Measurements from ENCODE around the gene PBXIP1.

DNA sequence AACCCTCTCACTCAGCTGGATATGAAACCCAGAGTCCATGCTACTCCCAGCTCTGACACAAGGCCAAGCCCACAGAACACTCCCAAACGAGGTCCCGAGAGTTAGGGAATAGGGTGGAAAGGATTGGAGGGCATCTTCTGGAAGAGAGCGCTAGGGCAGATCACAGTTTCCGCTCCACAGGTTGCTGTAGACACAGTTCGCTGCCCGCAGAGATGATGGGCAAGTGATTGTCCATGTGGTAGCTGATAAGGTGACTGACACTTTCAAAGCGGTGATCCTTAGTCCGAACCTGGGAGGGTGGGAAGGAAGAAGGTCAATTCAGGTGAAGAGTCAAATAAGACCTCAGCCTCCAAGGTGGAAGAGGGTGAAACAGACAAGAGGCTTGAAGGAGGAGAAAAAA lies 7.7 kb upstream of the PBXIP1 start:
- TF ChIP-seq, protein P1, sequence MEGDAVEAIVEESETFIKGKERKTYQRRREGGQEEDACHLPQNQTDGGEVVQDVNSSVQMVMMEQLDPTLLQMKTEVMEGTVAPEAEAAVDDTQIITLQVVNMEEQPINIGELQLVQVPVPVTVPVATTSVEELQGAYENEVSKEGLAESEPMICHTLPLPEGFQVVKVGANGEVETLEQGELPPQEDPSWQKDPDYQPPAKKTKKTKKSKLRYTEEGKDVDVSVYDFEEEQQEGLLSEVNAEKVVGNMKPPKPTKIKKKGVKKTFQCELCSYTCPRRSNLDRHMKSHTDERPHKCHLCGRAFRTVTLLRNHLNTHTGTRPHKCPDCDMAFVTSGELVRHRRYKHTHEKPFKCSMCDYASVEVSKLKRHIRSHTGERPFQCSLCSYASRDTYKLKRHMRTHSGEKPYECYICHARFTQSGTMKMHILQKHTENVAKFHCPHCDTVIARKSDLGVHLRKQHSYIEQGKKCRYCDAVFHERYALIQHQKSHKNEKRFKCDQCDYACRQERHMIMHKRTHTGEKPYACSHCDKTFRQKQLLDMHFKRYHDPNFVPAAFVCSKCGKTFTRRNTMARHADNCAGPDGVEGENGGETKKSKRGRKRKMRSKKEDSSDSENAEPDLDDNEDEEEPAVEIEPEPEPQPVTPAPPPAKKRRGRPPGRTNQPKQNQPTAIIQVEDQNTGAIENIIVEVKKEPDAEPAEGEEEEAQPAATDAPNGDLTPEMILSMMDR (IDR thresholded peaks at IDR 0.05; ENCODE audit: low read depth, low read length, poor library complexity, severe bottlenecking), result no peak
- TF ChIP-seq EZH2phosphoT487 (IDR thresholded peaks at IDR 0.05; ENCODE audit: borderline replicate concordance, low read length), result no peak

Data from DOHH2 (cell line).